ENCODE results near the gene BICDL2.
"Not testable (repeated sequence)": the region's sequence is repeated elsewhere in the genome, so short reads cannot be mapped to it uniquely, and the experiment has no call there.

The BICDL2 gene

DNA sequence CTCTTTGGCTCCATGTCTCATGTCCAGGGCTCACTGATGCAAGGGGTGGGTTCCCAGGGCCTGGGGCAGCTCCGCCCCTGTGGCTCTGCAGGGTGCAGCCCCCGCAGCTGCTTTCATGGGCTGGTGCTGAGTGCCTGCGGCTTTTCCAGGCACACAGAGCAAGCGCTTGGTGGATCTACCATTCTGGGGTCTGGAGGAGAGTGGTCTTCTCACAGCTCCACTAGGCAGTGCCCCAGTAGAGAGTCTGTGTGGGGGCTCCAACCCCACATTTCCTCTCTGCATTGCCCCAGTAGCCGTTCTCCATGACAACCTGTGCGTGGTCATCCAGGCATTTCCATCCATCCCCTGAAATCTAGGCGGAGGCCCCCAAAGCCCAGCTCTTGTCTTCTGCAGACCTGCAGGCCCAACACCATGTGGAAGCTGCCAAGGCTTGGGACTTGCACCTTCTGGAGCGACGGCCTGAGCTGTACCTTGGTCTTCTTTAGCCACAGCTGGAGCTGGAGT lies 33.9 kb upstream of the BICDL2 start:
- H3K27ac ChIP-seq (replicated peaks; ENCODE audit: low read length) = no peak overlapping the region
- WGBS, 2 donors (ENCODE audit: extremely low coverage in 2 of 2, insufficient read length in 2 of 2, insufficient replicate concordance in 1 of 2) = no CpG with 5 or more reads among the region's 9 CpGs
- H2AFZ ChIP-seq (ENCODE audit: low read length) = no peak overlapping the region
- H3K4ac ChIP-seq (ENCODE audit: low read length) = no peak overlapping the region
- no peak overlapping the region for H2BK120ac ChIP-seq (ENCODE audit: low read depth, low read length)
- no peak overlapping the region for H3K14ac ChIP-seq (ENCODE audit: low read length)
- H3K27me3 ChIP-seq (ENCODE audit: control insufficient read depth in 3 of 3, insufficient read depth in 3 of 3, low read depth in 1 of 3, low read length in 3 of 3) = peaks cover 0 to 39% (median 0%) of the 10 kb centered on the region in 3 experiments
- no peak overlapping the region for H4K91ac ChIP-seq (ENCODE audit: low read depth, low read length, poor library complexity)
- H3K9ac ChIP-seq (ENCODE audit: low read depth, low read length, poor library complexity) = no peak overlapping the region
- no peak overlapping the region for H2BK12ac ChIP-seq (ENCODE audit: low read length)
- no peak overlapping the region for H2BK15ac ChIP-seq (ENCODE audit: low read length)
- H2BK5ac ChIP-seq (ENCODE audit: low read length) = no peak overlapping the region
- H3K79me1 ChIP-seq (ENCODE audit: low read depth, low read length) = no peaks in the 10 kb centered on the region
- no peak overlapping the region for H3K4me2 ChIP-seq (ENCODE audit: insufficient read depth, low read length, poor library complexity, severe bottlenecking)
- H3K18ac ChIP-seq (ENCODE audit: low read length) = no peak overlapping the region
- no peaks in the 10 kb centered on the region for H3K36me3 ChIP-seq (replicated peaks in 1 of 2; ENCODE audit: control insufficient read depth in 2 of 2, insufficient read depth in 2 of 2, low read length in 2 of 2)
- peaks cover 0 to 2% of the 10 kb centered on the region in 2 donors for H3K4me1 ChIP-seq (ENCODE audit: control insufficient read depth in 2 of 2, insufficient read depth in 1 of 2, low read depth in 1 of 2, low read length in 2 of 2)
- H2AK5ac ChIP-seq (ENCODE audit: low read depth, low read length) = no peak overlapping the region
- H3K4me3 ChIP-seq (ENCODE audit: low read length in 2 of 2) = no peak overlapping the region
- no peak overlapping the region for H4K8ac ChIP-seq (ENCODE audit: low read depth, low read length)
- no peak overlapping the region for H3K23ac ChIP-seq (ENCODE audit: low read depth, low read length, poor library complexity)
- H3K9me3 ChIP-seq (replicated peaks in 1 of 2; ENCODE audit: control insufficient read depth in 2 of 2, insufficient read depth in 1 of 2, low read depth in 1 of 2, low read length in 2 of 2) = no peaks in the 10 kb centered on the region
- DNase-seq (ENCODE audit: low spot score) = no peak

DNA sequence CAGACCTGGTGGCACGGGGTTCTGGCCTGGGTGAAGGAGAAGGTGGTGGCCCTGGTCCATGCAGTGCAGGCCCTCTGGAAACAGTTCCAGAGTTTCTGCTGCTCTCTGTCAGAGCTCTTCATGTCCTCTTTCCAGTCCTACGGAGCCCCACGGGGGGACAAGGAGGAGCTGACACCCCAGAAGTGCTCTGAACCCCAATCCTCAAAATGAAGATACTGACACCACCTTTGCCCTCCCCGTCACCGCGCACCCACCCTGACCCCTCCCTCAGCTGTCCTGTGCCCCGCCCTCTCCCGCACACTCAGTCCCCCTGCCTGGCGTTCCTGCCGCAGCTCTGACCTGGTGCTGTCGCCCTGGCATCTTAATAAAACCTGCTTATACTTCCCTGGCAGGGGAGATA lies 32.4 kb upstream of the BICDL2 start:
- H3K27ac ChIP-seq (replicated peaks; ENCODE audit: low read length); H3K23ac ChIP-seq (ENCODE audit: low read depth, low read length, poor library complexity); H2BK12ac ChIP-seq (ENCODE audit: low read length); H2AFZ ChIP-seq (ENCODE audit: low read length); H3K36me3 ChIP-seq (replicated peaks in 1 of 2; ENCODE audit: control insufficient read depth in 2 of 2, insufficient read depth in 2 of 2, low read length in 2 of 2); H2BK5ac ChIP-seq (ENCODE audit: low read length); H3K4me3 ChIP-seq (ENCODE audit: low read length in 2 of 2); H2BK120ac ChIP-seq (ENCODE audit: low read depth, low read length); H3K18ac ChIP-seq (ENCODE audit: low read length); H4K8ac ChIP-seq (ENCODE audit: low read depth, low read length); H3K79me1 ChIP-seq (ENCODE audit: low read depth, low read length); H3K9ac ChIP-seq (ENCODE audit: low read depth, low read length, poor library complexity); H4K91ac ChIP-seq (ENCODE audit: low read depth, low read length, poor library complexity); H3K9me3 ChIP-seq (replicated peaks in 1 of 2; ENCODE audit: control insufficient read depth in 2 of 2, insufficient read depth in 1 of 2, low read depth in 1 of 2, low read length in 2 of 2); H3K4me2 ChIP-seq (ENCODE audit: insufficient read depth, low read length, poor library complexity, severe bottlenecking); H3K4me1 ChIP-seq (ENCODE audit: control insufficient read depth in 2 of 2, insufficient read depth in 1 of 2, low read depth in 1 of 2, low read length in 2 of 2); DNase-seq (ENCODE audit: low spot score); H3K14ac ChIP-seq (ENCODE audit: low read length); H2BK15ac ChIP-seq (ENCODE audit: low read length); H2AK5ac ChIP-seq (ENCODE audit: low read depth, low read length); H3K4ac ChIP-seq (ENCODE audit: low read length): not testable (repeated sequence)
- WGBS, 2 donors (ENCODE audit: extremely low coverage in 2 of 2, insufficient read length in 2 of 2, insufficient replicate concordance in 1 of 2) = no CpG with 5 or more reads among the region's 11 CpGs
- H3K27me3 ChIP-seq (ENCODE audit: control insufficient read depth in 3 of 3, insufficient read depth in 3 of 3, low read depth in 1 of 3, low read length in 3 of 3) = peaks cover 0 to 34% (median 0%) of the 10 kb centered on the region in 3 experiments

- Histone ChIP-seq H3K9ac (ENCODE audit: low read depth, low read length, poor library complexity) (peak overlapping the region; percentile 2), H2BK15ac (ENCODE audit: low read length) (no peak overlapping the region), H2AK5ac (ENCODE audit: low read depth, low read length) (no peak overlapping the region), H3K36me3 (replicated peaks in 1 of 2; ENCODE audit: control insufficient read depth in 2 of 2, insufficient read depth in 2 of 2, low read length in 2 of 2) (no peaks in the 10 kb centered on the region), H3K14ac (ENCODE audit: low read length) (no peak overlapping the region), H3K9me3 (replicated peaks in 1 of 2; ENCODE audit: control insufficient read depth in 2 of 2, insufficient read depth in 1 of 2, low read depth in 1 of 2, low read length in 2 of 2) (no peaks in the 10 kb centered on the region), H3K4me2 (ENCODE audit: insufficient read depth, low read length, poor library complexity, severe bottlenecking) (no peak overlapping the region), H3K4me1 (ENCODE audit: control insufficient read depth in 2 of 2, insufficient read depth in 1 of 2, low read depth in 1 of 2, low read length in 2 of 2) (peaks cover 0 to 3% of the 10 kb centered on the region in 2 donors), H2BK120ac (ENCODE audit: low read depth, low read length) (no peak overlapping the region), H4K91ac (ENCODE audit: low read depth, low read length, poor library complexity) (no peak overlapping the region), H3K18ac (ENCODE audit: low read length) (no peak overlapping the region), H4K8ac (ENCODE audit: low read depth, low read length) (no peak overlapping the region), H3K27ac (replicated peaks; ENCODE audit: low read length) (no peak overlapping the region), H2BK12ac (ENCODE audit: low read length) (no peak overlapping the region), H3K23ac (ENCODE audit: low read depth, low read length, poor library complexity) (no peak overlapping the region), H3K79me1 (ENCODE audit: low read depth, low read length) (no peaks in the 10 kb centered on the region), H2AFZ (ENCODE audit: low read length) (no peak overlapping the region), H3K27me3 (ENCODE audit: control insufficient read depth in 3 of 3, insufficient read depth in 3 of 3, low read depth in 1 of 3, low read length in 3 of 3) (peaks cover 0 to 29% (median 0%) of the 10 kb centered on the region in 3 experiments), H3K4ac (ENCODE audit: low read length) (no peak overlapping the region), H2BK5ac (ENCODE audit: low read length) (no peak overlapping the region), H3K4me3 (ENCODE audit: low read length in 2 of 2) (peak overlapping the region in 1 of 2 donors; percentile 5)
- WGBS, 2 donors (ENCODE audit: extremely low coverage in 2 of 2, insufficient read length in 2 of 2, insufficient replicate concordance in 1 of 2) = no CpG with 5 or more reads among the region's 4 CpGs
- DNase-seq (ENCODE audit: low spot score) = no peak
Observed at GRCh38 chr16:3068487-3068886, 31.7 kb upstream of the BICDL2 start.

DNA sequence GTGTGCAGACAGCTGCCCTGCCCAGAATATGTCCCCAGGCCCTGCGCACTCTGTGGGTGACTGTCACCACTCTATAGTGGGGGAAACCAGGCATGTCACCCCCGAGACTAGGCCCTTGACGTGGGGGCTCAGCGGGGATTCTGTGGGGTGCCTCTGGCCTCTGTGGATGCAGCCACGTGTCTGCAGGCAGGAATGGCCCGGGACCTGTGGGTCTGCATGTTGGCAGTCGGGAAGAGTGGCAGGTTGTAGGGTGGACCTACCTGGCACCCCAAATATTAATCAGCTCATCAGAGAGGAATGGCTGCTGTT lies 29.6 kb upstream of the BICDL2 start:
- DNase-seq (ENCODE audit: low spot score) = no peak
- peaks cover 0 to 3% of the 10 kb centered on the region in 2 donors for H3K4me1 ChIP-seq (ENCODE audit: control insufficient read depth in 2 of 2, insufficient read depth in 1 of 2, low read depth in 1 of 2, low read length in 2 of 2)
- no peak overlapping the region for H3K27ac ChIP-seq (replicated peaks; ENCODE audit: low read length)
- H4K91ac ChIP-seq (ENCODE audit: low read depth, low read length, poor library complexity) = no peak overlapping the region
- no peaks in the 10 kb centered on the region for H3K36me3 ChIP-seq (replicated peaks in 1 of 2; ENCODE audit: control insufficient read depth in 2 of 2, insufficient read depth in 2 of 2, low read length in 2 of 2)
- H3K27me3 ChIP-seq (ENCODE audit: control insufficient read depth in 3 of 3, insufficient read depth in 3 of 3, low read depth in 1 of 3, low read length in 3 of 3) = peaks cover 0 to 23% (median 0%) of the 10 kb centered on the region in 3 experiments
- H3K4me3 ChIP-seq (ENCODE audit: low read length in 2 of 2) = no peak overlapping the region
- H3K9ac ChIP-seq (ENCODE audit: low read depth, low read length, poor library complexity) = no peak overlapping the region
- no peak overlapping the region for H2AFZ ChIP-seq (ENCODE audit: low read length)
- H2BK5ac ChIP-seq (ENCODE audit: low read length) = no peak overlapping the region
- no CpG with 5 or more reads among the region's 7 CpGs for WGBS, 2 donors (ENCODE audit: extremely low coverage in 2 of 2, insufficient read length in 2 of 2, insufficient replicate concordance in 1 of 2)
- no peak overlapping the region for H3K4me2 ChIP-seq (ENCODE audit: insufficient read depth, low read length, poor library complexity, severe bottlenecking)
- no peak overlapping the region for H4K8ac ChIP-seq (ENCODE audit: low read depth, low read length)
- no peak overlapping the region for H3K23ac ChIP-seq (ENCODE audit: low read depth, low read length, poor library complexity)
- no peak overlapping the region for H2AK5ac ChIP-seq (ENCODE audit: low read depth, low read length)
- H2BK120ac ChIP-seq (ENCODE audit: low read depth, low read length) = no peak overlapping the region
- no peak overlapping the region for H2BK12ac ChIP-seq (ENCODE audit: low read length)
- no peaks in the 10 kb centered on the region for H3K9me3 ChIP-seq (replicated peaks in 1 of 2; ENCODE audit: control insufficient read depth in 2 of 2, insufficient read depth in 1 of 2, low read depth in 1 of 2, low read length in 2 of 2)
- H2BK15ac ChIP-seq (ENCODE audit: low read length) = no peak overlapping the region
- H3K4ac ChIP-seq (ENCODE audit: low read length) = no peak overlapping the region
- no peaks in the 10 kb centered on the region for H3K79me1 ChIP-seq (ENCODE audit: low read depth, low read length)
- no peak overlapping the region for H3K18ac ChIP-seq (ENCODE audit: low read length)
- H3K14ac ChIP-seq (ENCODE audit: low read length) = no peak overlapping the region

Measured in neuronal stem cell (in vitro differentiated cells).